HFF-Myc (cell line): ENCODE data around the gene TRAF3.
A peak's percentile ranks its signal among the peaks of the same experiment; 100 is the strongest.

ENCODE experiments used
- DNase-seq: peaks from one replicate; pipeline ENCODE4 v3.0.0-alpha.2; 2011; ENCODE audit warnings: low read depth; ENCODE audit errors: extremely low read depth
- H3K4me3 ChIP-seq: replicated peaks from 2 replicates; pipeline ENCODE4 v1.5.1; 2011; ENCODE audit warnings: low read depth, mild to moderate bottlenecking, control low read depth, low read length
- CTCF ChIP-seq: IDR thresholded peaks from 2 replicates; pipeline ENCODE4 v1.5.1; 2012; ENCODE audit warnings: mild to moderate bottlenecking, low read depth, low read length, control low read depth; ENCODE audit errors: missing control alignments

Gene TRAF3

GRCh38 chr14:102915292-102916110 lies 138.3 kb downstream of the TRAF3 start:
- no peak for TF ChIP-seq CTCF
- no peak overlapping the region for H3K4me3 ChIP-seq
- DNase-seq, result no peak

GRCh38 chr14:102916347-102917055 lies 139.3 kb downstream of the TRAF3 start:
- TF ChIP-seq CTCF, result no peak
- DNase-seq, result no peak
- H3K4me3 ChIP-seq, result no peak overlapping the region

GRCh38 chr14:102917056-102917385 lies 139.8 kb downstream of the TRAF3 start:
- H3K4me3 ChIP-seq, result no peak overlapping the region
- no peak for DNase-seq
- TF ChIP-seq CTCF, result no peak

GRCh38 chr14:102917469-102918211 lies 140.4 kb downstream of the TRAF3 start:
- no peak overlapping the region for H3K4me3 ChIP-seq
- no peak for DNase-seq
- TF ChIP-seq CTCF, result peak; percentile 70

- no peak for DNase-seq
- no peak for TF ChIP-seq CTCF
- no peak overlapping the region for H3K4me3 ChIP-seq
Observed at GRCh38 chr14:102918438-102918837, 141.2 kb downstream of the TRAF3 start.

- no peak for TF ChIP-seq CTCF
- DNase-seq, result no peak
- H3K4me3 ChIP-seq, result no peak overlapping the region
Observed at GRCh38 chr14:102920273-102920997, 143.2 kb downstream of the TRAF3 start.
